ENCODE data around the gene ABCD1.
A peak's percentile ranks its signal among the peaks of the same experiment; 100 is the strongest.
"Not testable (repeated sequence)": the region's sequence is repeated elsewhere in the genome, so short reads cannot be mapped to it uniquely, and the experiment has no call there.

Gene ABCD1

DNA sequence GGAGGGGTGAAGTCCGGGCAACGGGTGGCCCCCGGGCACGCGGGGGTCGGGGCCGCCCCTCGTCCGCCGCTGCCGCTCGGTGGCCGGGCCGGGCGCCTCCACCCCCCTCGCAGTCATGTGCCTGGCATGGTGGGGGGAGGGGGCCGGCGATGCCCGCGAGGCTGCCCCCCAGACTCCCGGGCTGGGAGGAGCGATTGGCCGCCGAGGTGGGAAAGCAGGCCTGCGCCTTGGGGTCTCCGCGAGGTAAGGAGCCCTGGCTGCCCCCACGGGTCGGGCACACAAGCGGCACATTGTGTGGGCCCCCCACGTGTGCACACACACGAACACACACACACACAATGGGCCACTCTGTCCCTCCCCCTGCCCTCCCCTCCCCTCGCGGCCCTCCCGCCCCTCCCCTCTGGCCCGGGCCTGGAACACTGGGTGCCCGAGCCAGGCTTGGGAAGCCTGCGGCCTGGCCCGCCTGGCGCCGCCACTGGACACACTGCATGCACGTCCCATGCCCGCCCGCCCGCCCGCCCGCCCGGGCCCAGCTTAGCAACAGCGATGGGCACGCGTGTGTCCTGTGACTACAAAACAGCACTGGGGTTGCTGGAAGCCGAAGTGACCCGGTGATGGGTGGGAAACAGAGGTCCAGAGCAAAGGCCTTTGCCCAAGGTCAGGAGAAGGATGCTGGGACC, 35.6 kb upstream of the ABCD1 start:
- Histone ChIP-seq H3K9me3 (ENCODE audit: control insufficient read depth, insufficient read depth, low read length) (no peaks in the 10 kb centered on the region), H3K9ac (ENCODE audit: low read depth, low read length) (no peak overlapping the region)

DNA sequence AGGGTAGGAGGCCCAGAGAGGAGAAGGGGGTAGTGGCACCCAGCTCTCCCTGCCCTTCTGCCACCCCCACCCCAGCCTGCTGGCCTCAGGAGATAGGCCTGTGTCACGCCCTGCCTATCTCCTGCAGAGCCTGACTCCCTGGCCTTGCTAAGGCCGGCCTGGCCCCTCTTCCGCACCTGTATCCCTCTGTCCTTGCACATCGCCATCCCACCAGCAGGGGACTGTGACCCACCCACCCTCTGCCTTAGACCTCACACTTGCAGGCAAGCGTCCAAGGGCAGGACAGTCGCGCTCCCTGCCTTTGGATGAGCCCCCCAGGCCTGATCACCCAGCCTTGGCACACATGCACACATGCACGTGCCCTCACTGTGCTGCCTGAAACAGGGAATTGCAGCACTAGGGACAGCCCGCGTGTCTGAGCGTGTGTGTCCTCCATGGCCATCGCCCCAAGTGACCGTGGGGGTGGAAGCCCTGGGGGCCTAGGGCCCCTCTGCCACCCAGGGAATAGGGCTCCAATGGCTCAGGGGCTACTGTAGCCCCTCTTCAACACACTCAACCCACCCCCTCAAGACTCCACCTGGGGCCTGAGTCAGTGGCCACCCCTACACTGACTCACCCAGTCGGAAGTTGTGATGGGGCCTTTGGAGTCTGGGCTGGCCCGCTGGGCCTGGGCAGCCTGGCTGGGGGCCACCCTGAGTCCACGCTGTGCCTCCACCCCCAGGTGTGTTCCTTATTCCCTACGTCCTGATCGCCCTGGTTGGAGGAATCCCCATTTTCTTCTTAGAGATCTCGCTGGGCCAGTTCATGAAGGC, 34.8 kb upstream of the ABCD1 start:
- Histone ChIP-seq H3K27me3 (ENCODE audit: control insufficient read depth, insufficient read depth, low read length) (no peaks in the 10 kb centered on the region), H3K9me3 (ENCODE audit: control insufficient read depth, insufficient read depth, low read length) (no peaks in the 10 kb centered on the region), H3K4me1 (ENCODE audit: control insufficient read depth, insufficient read depth, low read length) (no peaks in the 10 kb centered on the region), H3K36me3 (ENCODE audit: control insufficient read depth, insufficient read depth, low read length) (peaks cover 26% of the 10 kb centered on the region), H3K4me3 (ENCODE audit: low read depth, low read length) (peak overlapping the region; percentile 49), H3K9ac (ENCODE audit: low read depth, low read length) (peak overlapping the region; percentile 24)

More for the DNA sequence above, 35.6 kb upstream of the ABCD1 start:
- peak overlapping the region; percentile 49 for H3K4me3 ChIP-seq (ENCODE audit: low read depth, low read length)
- no peaks in the 10 kb centered on the region for H3K4me1 ChIP-seq (ENCODE audit: control insufficient read depth, insufficient read depth, low read length)
- peaks cover 23% of the 10 kb centered on the region for H3K36me3 ChIP-seq (ENCODE audit: control insufficient read depth, insufficient read depth, low read length)
- no peaks in the 10 kb centered on the region for H3K27me3 ChIP-seq (ENCODE audit: control insufficient read depth, insufficient read depth, low read length)

DNA sequence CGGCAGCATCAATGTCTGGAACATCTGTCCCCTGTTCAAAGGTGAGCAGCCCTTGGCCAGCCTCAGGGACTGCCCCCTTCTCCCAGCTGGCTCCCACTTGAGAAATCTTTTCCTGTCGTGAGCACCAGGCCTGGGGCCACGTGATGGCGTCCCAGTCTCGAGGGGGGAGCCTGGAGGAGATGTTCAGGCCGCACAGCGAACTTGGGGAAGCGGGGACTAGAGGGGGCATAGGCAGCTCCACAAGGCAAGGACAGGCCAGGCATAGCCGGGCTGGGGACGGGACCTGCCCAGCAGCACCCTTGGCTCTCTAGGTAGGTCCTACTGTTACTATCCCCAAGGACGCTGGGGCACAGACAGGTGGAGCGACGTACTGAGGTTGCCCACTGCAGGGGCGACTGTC, 34.2 kb upstream of the ABCD1 start:
- Histone ChIP-seq H3K4me1 (ENCODE audit: control insufficient read depth, insufficient read depth, low read length) (no peaks in the 10 kb centered on the region), H3K27me3 (ENCODE audit: control insufficient read depth, insufficient read depth, low read length) (no peaks in the 10 kb centered on the region), H3K9me3 (ENCODE audit: control insufficient read depth, insufficient read depth, low read length) (no peaks in the 10 kb centered on the region), H3K9ac (ENCODE audit: low read depth, low read length) (no peak overlapping the region), H3K4me3 (ENCODE audit: low read depth, low read length) (no peak overlapping the region), H3K36me3 (ENCODE audit: control insufficient read depth, insufficient read depth, low read length) (peaks cover 29% of the 10 kb centered on the region)

DNA sequence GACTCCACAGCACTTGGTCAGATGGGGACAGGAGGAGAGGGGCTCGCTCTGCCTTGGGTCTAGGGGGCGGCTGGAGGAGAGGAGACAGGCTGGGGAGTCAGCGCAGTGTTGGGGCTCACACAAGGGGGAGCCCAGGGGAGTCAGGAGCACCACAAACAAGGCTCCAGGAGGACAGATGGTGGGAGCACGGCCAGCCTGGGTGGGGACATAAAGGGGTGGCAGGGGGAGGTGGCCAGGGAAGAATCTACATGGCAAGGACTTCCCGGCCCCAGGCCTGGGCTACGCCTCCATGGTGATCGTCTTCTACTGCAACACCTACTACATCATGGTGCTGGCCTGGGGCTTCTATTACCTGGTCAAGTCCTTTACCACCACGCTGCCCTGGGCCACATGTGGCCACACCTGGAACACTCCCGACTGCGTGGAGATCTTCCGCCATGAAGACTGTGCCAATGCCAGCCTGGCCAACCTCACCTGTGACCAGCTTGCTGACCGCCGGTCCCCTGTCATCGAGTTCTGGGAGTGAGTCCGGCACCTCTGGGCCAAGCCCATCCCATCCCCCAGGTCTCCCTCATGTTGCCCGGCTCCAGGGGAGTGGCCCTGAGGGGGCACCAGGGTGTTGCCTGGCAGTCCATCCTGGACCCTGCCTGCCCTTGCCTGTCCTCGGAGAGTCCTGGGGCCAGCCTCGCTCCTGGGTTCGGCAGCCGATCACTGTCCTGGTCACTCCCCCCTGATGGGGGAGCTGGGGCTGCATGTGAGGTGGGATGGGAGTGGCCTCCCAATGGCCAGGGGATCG, 33.4 kb upstream of the ABCD1 start:
- H3K4me1 ChIP-seq (ENCODE audit: control insufficient read depth, insufficient read depth, low read length); H3K27me3 ChIP-seq (ENCODE audit: control insufficient read depth, insufficient read depth, low read length); H3K4me3 ChIP-seq (ENCODE audit: low read depth, low read length); H3K9me3 ChIP-seq (ENCODE audit: control insufficient read depth, insufficient read depth, low read length); H3K9ac ChIP-seq (ENCODE audit: low read depth, low read length): not testable (repeated sequence)
- peaks cover 29% of the 10 kb centered on the region for H3K36me3 ChIP-seq (ENCODE audit: control insufficient read depth, insufficient read depth, low read length)

DNA sequence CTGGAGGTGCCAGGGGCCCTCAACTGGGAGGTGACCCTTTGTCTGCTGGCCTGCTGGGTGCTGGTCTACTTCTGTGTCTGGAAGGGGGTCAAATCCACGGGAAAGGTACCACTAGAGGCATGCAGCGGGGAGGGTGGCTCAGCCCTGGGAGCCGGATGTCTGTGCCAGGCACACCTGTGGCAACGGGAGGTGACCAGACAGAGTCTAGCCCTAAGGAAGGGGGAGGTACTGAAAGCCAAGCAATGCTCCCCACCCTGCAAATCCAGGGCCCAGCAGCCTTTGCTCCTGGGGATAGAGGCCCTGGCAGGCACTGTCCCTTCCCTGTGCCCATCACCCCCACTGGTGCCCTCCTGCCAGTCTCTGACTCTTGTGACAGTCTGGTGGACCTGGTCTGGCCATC, 32.7 kb upstream of the ABCD1 start:
- Histone ChIP-seq H3K27me3 (ENCODE audit: control insufficient read depth, insufficient read depth, low read length) (no peaks in the 10 kb centered on the region), H3K4me1 (ENCODE audit: control insufficient read depth, insufficient read depth, low read length) (no peaks in the 10 kb centered on the region), H3K9ac (ENCODE audit: low read depth, low read length) (no peak overlapping the region)

DNA sequence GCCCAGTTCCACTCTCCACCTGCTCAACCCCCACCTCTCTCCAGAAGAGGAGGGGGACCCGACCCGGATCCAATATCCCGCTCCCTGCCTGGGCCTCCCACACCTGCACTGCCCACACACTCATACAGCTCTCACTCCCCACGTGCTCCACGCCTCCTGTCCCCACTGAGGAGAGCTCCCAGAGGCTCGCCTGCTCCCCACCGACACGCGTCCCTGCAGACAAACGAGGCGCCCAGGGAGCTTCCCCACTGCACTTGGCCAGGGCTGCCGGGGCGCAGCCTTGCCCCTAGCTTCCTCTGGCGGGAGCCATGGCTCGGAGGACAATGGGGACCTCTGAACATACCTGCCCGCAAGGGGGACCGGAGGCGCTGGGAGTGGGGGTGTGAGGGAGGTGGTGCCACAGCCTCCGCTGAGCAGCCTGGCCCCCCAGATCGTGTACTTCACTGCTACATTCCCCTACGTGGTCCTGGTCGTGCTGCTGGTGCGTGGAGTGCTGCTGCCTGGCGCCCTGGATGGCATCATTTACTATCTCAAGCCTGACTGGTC, 32.0 kb upstream of the ABCD1 start:
- Histone ChIP-seq H3K4me1 (ENCODE audit: control insufficient read depth, insufficient read depth, low read length) (no peaks in the 10 kb centered on the region), H3K9me3 (ENCODE audit: control insufficient read depth, insufficient read depth, low read length) (no peaks in the 10 kb centered on the region), H3K36me3 (ENCODE audit: control insufficient read depth, insufficient read depth, low read length) (peaks cover 29% of the 10 kb centered on the region), H3K9ac (ENCODE audit: low read depth, low read length) (no peak overlapping the region), H3K27me3 (ENCODE audit: control insufficient read depth, insufficient read depth, low read length) (no peaks in the 10 kb centered on the region), H3K4me3 (ENCODE audit: low read depth, low read length) (no peak overlapping the region)

More for the DNA sequence above, 32.7 kb upstream of the ABCD1 start:
- H3K36me3 ChIP-seq (ENCODE audit: control insufficient read depth, insufficient read depth, low read length) = peaks cover 29% of the 10 kb centered on the region
- H3K9me3 ChIP-seq (ENCODE audit: control insufficient read depth, insufficient read depth, low read length) = no peaks in the 10 kb centered on the region
- H3K4me3 ChIP-seq (ENCODE audit: low read depth, low read length) = no peak overlapping the region

DNA sequence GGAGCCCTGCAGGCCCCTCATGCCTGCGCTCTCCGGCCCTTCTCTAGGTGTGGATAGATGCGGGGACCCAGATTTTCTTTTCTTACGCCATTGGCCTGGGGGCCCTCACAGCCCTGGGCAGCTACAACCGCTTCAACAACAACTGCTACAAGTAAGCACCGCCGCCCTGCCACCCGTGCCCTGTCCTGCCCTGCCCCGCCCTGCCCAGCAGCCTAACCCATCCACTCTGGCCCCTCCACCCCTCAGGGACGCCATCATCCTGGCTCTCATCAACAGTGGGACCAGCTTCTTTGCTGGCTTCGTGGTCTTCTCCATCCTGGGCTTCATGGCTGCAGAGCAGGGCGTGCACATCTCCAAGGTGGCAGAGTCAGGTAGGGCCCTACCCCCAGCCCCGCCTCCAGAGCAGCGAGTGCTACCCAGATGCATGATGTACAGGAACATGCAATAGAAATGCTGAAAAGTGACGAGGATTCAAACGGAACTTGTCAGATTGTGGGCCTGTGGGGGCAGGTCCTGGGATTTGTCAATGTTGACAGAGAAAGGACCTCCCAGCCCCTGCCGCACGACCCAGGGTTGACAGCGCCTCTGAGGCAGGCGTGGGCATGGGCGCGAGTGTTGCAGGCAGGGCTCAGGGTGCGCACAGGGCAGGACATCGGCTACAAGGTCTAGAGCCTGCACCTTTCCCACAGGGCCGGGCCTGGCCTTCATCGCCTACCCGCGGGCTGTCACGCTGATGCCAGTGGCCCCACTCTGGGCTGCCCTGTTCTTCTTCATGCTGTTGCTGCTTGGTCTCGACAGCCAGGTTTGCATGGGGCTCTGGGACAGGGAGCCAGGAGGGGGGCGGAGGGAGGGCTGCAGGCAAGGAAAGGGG, 31.2 kb upstream of the ABCD1 start:
- Histone ChIP-seq H3K27me3 (ENCODE audit: control insufficient read depth, insufficient read depth, low read length) (no peaks in the 10 kb centered on the region), H3K4me3 (ENCODE audit: low read depth, low read length) (no peak overlapping the region), H3K36me3 (ENCODE audit: control insufficient read depth, insufficient read depth, low read length) (peaks cover 29% of the 10 kb centered on the region), H3K9ac (ENCODE audit: low read depth, low read length) (no peak overlapping the region), H3K9me3 (ENCODE audit: control insufficient read depth, insufficient read depth, low read length) (no peaks in the 10 kb centered on the region), H3K4me1 (ENCODE audit: control insufficient read depth, insufficient read depth, low read length) (no peaks in the 10 kb centered on the region)

DNA sequence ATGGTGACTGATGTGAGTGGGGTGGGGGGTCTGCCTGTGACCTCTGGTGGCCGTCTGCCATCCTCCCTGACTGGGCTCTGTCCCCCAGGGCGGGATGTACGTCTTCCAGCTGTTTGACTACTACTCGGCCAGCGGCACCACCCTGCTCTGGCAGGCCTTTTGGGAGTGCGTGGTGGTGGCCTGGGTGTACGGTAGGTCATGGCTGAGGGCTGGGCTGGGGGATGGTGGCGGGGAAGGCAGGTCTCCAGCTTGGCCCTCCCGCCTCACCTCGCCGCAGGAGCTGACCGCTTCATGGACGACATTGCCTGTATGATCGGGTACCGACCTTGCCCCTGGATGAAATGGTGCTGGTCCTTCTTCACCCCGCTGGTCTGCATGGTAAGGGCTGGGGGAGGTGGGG, 30.4 kb upstream of the ABCD1 start:
- H3K4me3 ChIP-seq (ENCODE audit: low read depth, low read length); H3K9me3 ChIP-seq (ENCODE audit: control insufficient read depth, insufficient read depth, low read length); H3K4me1 ChIP-seq (ENCODE audit: control insufficient read depth, insufficient read depth, low read length); H3K27me3 ChIP-seq (ENCODE audit: control insufficient read depth, insufficient read depth, low read length); H3K9ac ChIP-seq (ENCODE audit: low read depth, low read length): not testable (repeated sequence)
- H3K36me3 ChIP-seq (ENCODE audit: control insufficient read depth, insufficient read depth, low read length) = peaks cover 29% of the 10 kb centered on the region

DNA sequence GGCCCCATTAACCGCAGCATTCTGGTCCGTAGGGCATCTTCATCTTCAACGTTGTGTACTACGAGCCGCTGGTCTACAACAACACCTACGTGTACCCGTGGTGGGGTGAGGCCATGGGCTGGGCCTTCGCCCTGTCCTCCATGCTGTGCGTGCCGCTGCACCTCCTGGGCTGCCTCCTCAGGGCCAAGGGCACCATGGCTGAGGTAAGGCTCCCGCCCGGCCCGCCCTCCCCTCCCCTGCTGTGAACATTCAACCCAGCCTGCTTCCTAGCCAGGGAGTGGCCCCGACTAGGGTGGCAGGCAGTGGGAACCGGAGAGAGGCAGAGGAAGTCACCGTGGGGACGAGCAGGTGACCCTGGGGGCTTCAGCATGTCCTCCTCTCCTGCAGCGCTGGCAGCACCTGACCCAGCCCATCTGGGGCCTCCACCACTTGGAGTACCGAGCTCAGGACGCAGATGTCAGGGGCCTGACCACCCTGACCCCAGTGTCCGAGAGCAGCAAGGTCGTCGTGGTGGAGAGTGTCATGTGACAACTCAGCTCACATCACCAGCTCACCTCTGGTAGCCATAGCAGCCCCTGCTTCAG, 29.9 kb upstream of the ABCD1 start:
- Histone ChIP-seq H3K27me3 (ENCODE audit: control insufficient read depth, insufficient read depth, low read length) (no peaks in the 10 kb centered on the region), H3K4me1 (ENCODE audit: control insufficient read depth, insufficient read depth, low read length) (no peaks in the 10 kb centered on the region)

DNA sequence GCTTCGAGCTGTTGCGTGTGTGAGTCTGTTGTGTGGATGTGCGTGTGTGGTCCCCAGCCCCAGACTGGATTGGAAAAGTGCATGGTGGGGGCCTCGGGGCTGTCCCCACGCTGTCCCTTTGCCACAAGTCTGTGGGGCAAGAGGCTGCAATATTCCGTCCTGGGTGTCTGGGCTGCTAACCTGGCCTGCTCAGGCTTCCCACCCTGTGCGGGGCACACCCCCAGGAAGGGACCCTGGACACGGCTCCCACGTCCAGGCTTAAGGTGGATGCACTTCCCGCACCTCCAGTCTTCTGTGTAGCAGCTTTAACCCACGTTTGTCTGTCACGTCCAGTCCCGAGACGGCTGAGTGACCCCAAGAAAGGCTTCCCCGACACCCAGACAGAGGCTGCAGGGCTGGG, 28.6 kb upstream of the ABCD1 start:
- H3K36me3 ChIP-seq (ENCODE audit: control insufficient read depth, insufficient read depth, low read length) = peaks cover 24% of the 10 kb centered on the region

More for the DNA sequence above, 29.9 kb upstream of the ABCD1 start:
- peaks cover 29% of the 10 kb centered on the region for H3K36me3 ChIP-seq (ENCODE audit: control insufficient read depth, insufficient read depth, low read length)
- no peaks in the 10 kb centered on the region for H3K9me3 ChIP-seq (ENCODE audit: control insufficient read depth, insufficient read depth, low read length)
- no peak overlapping the region for H3K4me3 ChIP-seq (ENCODE audit: low read depth, low read length)
- H3K9ac ChIP-seq (ENCODE audit: low read depth, low read length) = no peak overlapping the region

More for the DNA sequence above, 28.6 kb upstream of the ABCD1 start:
- H3K4me3 ChIP-seq (ENCODE audit: low read depth, low read length) = no peak overlapping the region
- no peaks in the 10 kb centered on the region for H3K4me1 ChIP-seq (ENCODE audit: control insufficient read depth, insufficient read depth, low read length)
- H3K9me3 ChIP-seq (ENCODE audit: control insufficient read depth, insufficient read depth, low read length) = no peaks in the 10 kb centered on the region
- no peaks in the 10 kb centered on the region for H3K27me3 ChIP-seq (ENCODE audit: control insufficient read depth, insufficient read depth, low read length)
- no peak overlapping the region for H3K9ac ChIP-seq (ENCODE audit: low read depth, low read length)
